WTC11 (cell line): ENCODE measurements around the gene IVL. TPM values are rescaled to one million over a fixed set of nuclear protein-coding genes. Genes with fewer than 3 reads are reported as not detected.

Source experiments
- ATAC-seq: fragments of 200-7000 bp; cut with Tn5 transposase; 2 replicates; pipeline ENCODE4 v1.10.0; 2021; ENCODE audit warnings: mild to moderate bottlenecking, moderate library complexity
- CTCF ChIA-PET: fragments of 300-600 bp; sonication (Branson Sonifier 250); formaldehyde crosslinking; loops from one replicate; lab custom pipeline; 2021; ENCODE audit warnings: antibody characterized with exemption; lab: Charles Lee
- POLR2A ChIA-PET: fragments of 350-600 bp; sonication (Branson Sonifier 250); formaldehyde crosslinking; loops from one replicate; lab custom pipeline; 2021; ENCODE audit warnings: antibody characterized with exemption; lab: Charles Lee
- DNase-seq: peaks from one replicate; pipeline ENCODE4 v3.0.0; 2021; ENCODE audit warnings: low spot score
- H3K27ac Mint-ChIP-seq: 2 replicates; pipeline ENCODE4 v1.8.0; 2021; ENCODE audit warnings: mixed read lengths
- H3K27me3 Mint-ChIP-seq: 2 replicates; pipeline ENCODE4 v1.8.0; 2021; ENCODE audit warnings: low read depth, mild to moderate bottlenecking, moderate library complexity, mixed read lengths
- H3K36me3 Mint-ChIP-seq: 2 replicates; pipeline ENCODE4 v1.8.0; 2021; ENCODE audit warnings: mixed read lengths
- H3K4me1 Mint-ChIP-seq: 2 replicates; pipeline ENCODE4 v1.8.0; 2022; ENCODE audit warnings: mixed read lengths
- H3K4me3 Mint-ChIP-seq: 2 replicates; pipeline ENCODE4 v1.8.0; 2021; ENCODE audit warnings: mild to moderate bottlenecking, moderate library complexity, mixed read lengths
- H3K9me3 Mint-ChIP-seq: 2 replicates; pipeline ENCODE4 v1.8.0; 2021; ENCODE audit warnings: mixed read lengths
- AR ChIP-seq: fragments of 250-450 bp; sonication (Bioruptor Pico); IDR thresholded peaks from 2 replicates; pipeline ENCODE4 v1.9.0; 2021; ENCODE audit warnings: mild to moderate bottlenecking
- ARID4B ChIP-seq: sonication (generic); formaldehyde crosslinking; IDR thresholded peaks from 2 replicates; pipeline ENCODE4 v1.8.0; 2023; ENCODE audit warnings: missing genetic modification reagents, mild to moderate bottlenecking, borderline replicate concordance
- ATF3 ChIP-seq: sonication (generic); formaldehyde crosslinking; conservative IDR thresholded peaks from 2 replicates; pipeline ENCODE4 v1.8.1; 2022; ENCODE audit warnings: mild to moderate bottlenecking, missing genetic modification reagents
- E2F5 ChIP-seq: sonication (generic); formaldehyde crosslinking; IDR thresholded peaks from 2 replicates; pipeline ENCODE4 v1.8.1; 2022; ENCODE audit warnings: mild to moderate bottlenecking, moderate library complexity, missing genetic modification reagents
- ELF4 ChIP-seq: sonication (generic); formaldehyde crosslinking; IDR thresholded peaks from 2 replicates; pipeline ENCODE4 v1.8.1; 2022; ENCODE audit warnings: low read depth, mild to moderate bottlenecking, moderate library complexity, missing genetic modification reagents
- EMX1 ChIP-seq: fragments of 250-450 bp; sonication (Bioruptor Pico); IDR thresholded peaks from 2 replicates; pipeline ENCODE4 v1.8.0; 2021; ENCODE audit warnings: mild to moderate bottlenecking
- ETV6 ChIP-seq: sonication (generic); formaldehyde crosslinking; IDR thresholded peaks from 2 replicates; pipeline ENCODE4 v1.8.1; 2022; ENCODE audit warnings: mild to moderate bottlenecking, missing genetic modification reagents
- IRF1 ChIP-seq: sonication (generic); formaldehyde crosslinking; IDR thresholded peaks from 2 replicates; pipeline ENCODE4 v1.8.0; 2023; ENCODE audit warnings: missing genetic modification reagents
- IRF2 ChIP-seq: sonication (generic); formaldehyde crosslinking; IDR thresholded peaks from 2 replicates; pipeline ENCODE4 v1.8.0; 2022; ENCODE audit warnings: low read depth, missing genetic modification reagents, borderline replicate concordance
- MLX ChIP-seq: sonication (generic); formaldehyde crosslinking; IDR thresholded peaks from 2 replicates; pipeline ENCODE4 v1.8.1; 2023; ENCODE audit warnings: mild to moderate bottlenecking, missing genetic modification reagents, moderate library complexity
- MYBL2 ChIP-seq: sonication (generic); formaldehyde crosslinking; IDR thresholded peaks from 2 replicates; pipeline ENCODE4 v1.8.1; 2023; ENCODE audit warnings: mild to moderate bottlenecking, moderate library complexity, missing genetic modification reagents
- NFE2L1 ChIP-seq: sonication (generic); formaldehyde crosslinking; IDR thresholded peaks from 2 replicates; pipeline ENCODE4 v1.8.1; 2023; ENCODE audit warnings: missing genetic modification reagents
- NR1H2 ChIP-seq: sonication (generic); formaldehyde crosslinking; IDR thresholded peaks from 2 replicates; pipeline ENCODE4 v1.9.0; 2021; ENCODE audit warnings: mild to moderate bottlenecking, moderate library complexity, missing genetic modification reagents
- STAT6 ChIP-seq: sonication (generic); formaldehyde crosslinking; conservative IDR thresholded peaks from 2 replicates; pipeline ENCODE4 v1.8.1; 2023; ENCODE audit warnings: mild to moderate bottlenecking, low read depth, missing genetic modification reagents, moderate library complexity
- ZNF263 ChIP-seq: sonication (generic); formaldehyde crosslinking; IDR thresholded peaks from 2 replicates; pipeline ENCODE4 v1.8.1; 2022; ENCODE audit warnings: low read depth, mild to moderate bottlenecking, moderate library complexity, missing genetic modification reagents
- ZNF317 ChIP-seq: sonication (generic); formaldehyde crosslinking; IDR thresholded peaks from 2 replicates; pipeline ENCODE4 v1.8.1; 2023; ENCODE audit warnings: low read depth, mild to moderate bottlenecking, moderate library complexity, missing genetic modification reagents, borderline replicate concordance
- ZNF425 ChIP-seq: fragments of 250-450 bp; sonication (Bioruptor Pico); conservative IDR thresholded peaks from 2 replicates; pipeline ENCODE4 v1.9.0; 2021; ENCODE audit warnings: mild to moderate bottlenecking
- total RNA-seq: library from RNA; stranded (reverse); gene quantifications from 3 replicates; pipeline ENCODE4 v1.2.3, GENCODE V29; 2021

IVL gene
- total RNA-seq, 1 experiment from 2014 or later: not detected

- ATAC-seq (no peak), DNase-seq (no peak)
- Mint-ChIP-seq H3K27me3 (peaks cover 8% of the 10 kb centered on the region), H3K4me1 (no peaks in the 10 kb centered on the region), H3K36me3 (no peaks in the 10 kb centered on the region), H3K27ac (no peak within 1 kb of the TSS), H3K9me3 (peaks cover 4% of the 10 kb centered on the region), H3K4me3 (no peak within 1 kb of the TSS)
- CTCF ChIA-PET: interaction anchor here (0.9 to 1.2 kb wide), 2 partner anchors 29 to 247 kb away, joined by 3 to 4 read pairs; no protein-coding TSS in a partner anchor
- TF ChIP-seq NR1H2 (CRISPR knock-in tag) (no peak), ZNF263 (CRISPR knock-in tag) (no peak), AR (CRISPR knock-in tag) (no peak), MLX (CRISPR knock-in tag) (no peak), ETV6 (CRISPR knock-in tag) (no peak), ARID4B (CRISPR knock-in tag) (no peak), ATF3 (CRISPR knock-in tag) (no peak), ELF4 (CRISPR knock-in tag) (no peak), MYBL2 (CRISPR knock-in tag) (no peak), IRF2 (no peak), ZNF425 (no peak), IRF1 (no peak), ZNF317 (CRISPR knock-in tag) (no peak), E2F5 (CRISPR knock-in tag) (no peak), STAT6 (no peak), NFE2L1 (CRISPR knock-in tag) (no peak), EMX1 (CRISPR knock-in tag) (no peak)
- POLR2A ChIA-PET: no interaction called here
These were observed 38.4 kb downstream of the IVL start, which contains the start of gene SPRR5 for GRCh38 chr1:152946651-152947256. Gene SPRR5, plus strand, starts transcription at chr1:152947206. Its CDS starts 1,349 bp downstream, at chr1:152948555.
